ENCODE results near the gene PEX3.
"Not testable (repeated sequence)": the region's sequence is repeated elsewhere in the genome, so short reads cannot be mapped to it uniquely, and the experiment has no call there.

Gene PEX3

GRCh38 chr6:143449082-143449713 is 1.4 kb upstream of the PEX3 start:
- no peak for DNase-seq

GRCh38 chr6:143449714-143450452 is 722 bp upstream of the PEX3 start:
- DNase-seq: peak; percentile 50

DNA sequence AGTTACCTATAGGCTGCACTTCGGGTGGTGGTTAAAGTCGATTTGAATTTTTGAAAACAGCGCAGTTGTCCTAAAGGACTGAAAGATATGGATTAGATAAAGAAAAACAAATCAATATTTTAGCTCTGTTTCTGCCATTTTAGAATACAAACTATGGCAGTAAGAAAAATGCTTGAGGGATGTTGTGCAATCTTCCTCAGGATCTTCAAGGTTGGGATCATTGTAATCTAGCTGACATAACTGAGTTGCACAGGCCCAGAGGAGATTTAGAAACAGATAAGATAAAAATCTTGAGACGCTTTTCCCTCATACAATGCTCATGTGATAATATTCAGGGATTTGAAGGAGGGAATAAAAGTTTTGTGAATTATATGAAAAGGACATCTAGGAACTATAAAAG is 926 bp downstream of the PEX3 start:
- DNase-seq: no peak

DNA sequence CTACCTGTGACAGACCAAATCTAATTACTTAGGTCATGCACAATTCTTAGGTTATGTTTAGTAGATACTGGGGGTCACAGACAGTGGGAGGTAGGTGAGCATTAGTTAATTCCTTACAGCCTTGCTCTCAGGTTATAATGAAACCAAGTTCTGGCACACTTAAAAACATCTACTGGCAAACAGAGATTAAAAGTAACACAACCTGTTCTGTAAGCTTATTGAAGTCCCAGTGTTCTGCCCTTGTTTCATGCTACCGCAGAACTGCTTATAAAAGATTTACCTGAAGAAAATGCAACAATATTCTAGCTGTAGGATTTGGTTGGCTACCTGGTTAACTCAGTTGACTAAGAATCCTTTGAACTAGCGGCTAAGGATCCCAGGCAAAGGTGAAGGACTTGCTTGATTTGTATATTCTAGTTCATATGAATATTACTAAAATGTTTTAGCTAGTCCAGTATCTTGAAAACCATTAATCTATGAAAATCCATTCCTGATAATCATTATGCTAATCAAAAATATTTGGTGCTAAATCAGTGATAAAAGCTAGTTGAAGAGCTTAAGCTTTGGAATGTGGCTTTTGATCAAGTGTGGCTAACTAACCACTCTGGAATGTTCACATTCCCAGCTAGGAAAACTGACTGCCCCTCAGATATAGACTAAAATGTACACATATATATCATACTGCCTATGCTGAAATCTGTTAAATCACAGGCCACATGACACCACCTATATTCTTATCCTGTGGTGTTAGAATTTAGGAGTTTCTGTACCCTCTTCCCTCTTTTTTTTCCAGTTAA is 7.2 kb downstream of the PEX3 start:
- DNase-seq: no peak

DNA sequence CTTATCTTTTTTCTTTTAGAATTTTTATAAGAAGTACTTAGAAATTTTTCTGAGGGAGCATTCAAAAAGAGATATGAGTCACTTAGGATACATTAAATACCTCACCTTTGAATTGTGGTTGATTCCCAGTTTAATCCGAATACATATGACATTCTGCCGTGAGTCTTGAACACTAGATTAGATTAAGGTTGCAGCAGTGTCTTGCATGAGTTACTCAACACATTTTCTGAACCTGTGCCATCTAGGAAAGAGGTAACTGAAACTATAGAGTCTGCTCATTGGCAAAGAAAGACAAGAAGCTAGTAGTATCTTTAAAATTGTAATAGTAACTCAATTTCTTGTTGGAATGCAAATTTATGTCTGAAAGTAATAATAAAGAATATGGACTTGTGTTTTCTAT is 14.9 kb downstream of the PEX3 start:
- DNase-seq: no peak

GRCh38 chr6:143468026-143468425 is 17.4 kb downstream of the PEX3 start:
- no peak for DNase-seq

DNA sequence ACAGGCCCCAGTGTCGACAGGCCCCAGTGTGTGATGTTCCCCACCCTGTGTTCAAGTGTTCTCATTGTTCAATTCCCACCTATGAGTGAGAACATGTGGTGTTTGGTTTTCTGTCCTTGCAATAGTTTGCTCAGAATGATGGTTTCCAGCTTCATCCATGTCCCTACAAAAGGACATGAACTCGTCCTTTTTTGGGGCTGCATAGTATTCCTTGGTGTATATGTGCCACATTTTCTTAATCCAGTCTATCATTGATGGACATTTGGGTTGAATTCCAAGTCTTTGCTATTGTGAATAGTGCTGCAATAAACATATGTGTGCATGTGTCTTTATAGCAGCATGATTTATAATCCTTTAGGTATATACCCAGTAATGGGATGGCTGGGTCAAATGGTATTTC is 18.2 kb downstream of the PEX3 start:
- DNase-seq: not testable (repeated sequence)

- no peak for DNase-seq
Observed at GRCh38 chr6:143471822-143472221, 21.2 kb downstream of the PEX3 start.

DNA sequence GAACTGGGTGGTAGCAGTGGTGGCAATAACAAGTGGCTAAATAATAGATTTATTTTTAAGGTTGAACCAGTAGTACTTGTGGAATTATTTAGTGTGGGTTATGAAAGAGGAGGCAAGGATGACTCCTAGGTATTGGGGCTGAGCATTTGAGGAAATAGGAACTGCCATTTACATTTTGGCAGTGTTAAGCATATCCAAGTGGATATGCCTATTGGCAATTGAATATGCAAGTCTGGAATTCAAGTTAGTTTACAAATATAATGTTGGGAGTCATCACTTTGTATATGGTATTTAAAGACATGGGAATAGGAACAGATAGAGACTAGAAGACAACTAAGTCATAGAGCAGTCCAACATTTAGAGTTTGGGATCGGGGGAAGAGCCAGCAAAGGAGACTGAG is 25.9 kb downstream of the PEX3 start:
- DNase-seq: no peak

DNA sequence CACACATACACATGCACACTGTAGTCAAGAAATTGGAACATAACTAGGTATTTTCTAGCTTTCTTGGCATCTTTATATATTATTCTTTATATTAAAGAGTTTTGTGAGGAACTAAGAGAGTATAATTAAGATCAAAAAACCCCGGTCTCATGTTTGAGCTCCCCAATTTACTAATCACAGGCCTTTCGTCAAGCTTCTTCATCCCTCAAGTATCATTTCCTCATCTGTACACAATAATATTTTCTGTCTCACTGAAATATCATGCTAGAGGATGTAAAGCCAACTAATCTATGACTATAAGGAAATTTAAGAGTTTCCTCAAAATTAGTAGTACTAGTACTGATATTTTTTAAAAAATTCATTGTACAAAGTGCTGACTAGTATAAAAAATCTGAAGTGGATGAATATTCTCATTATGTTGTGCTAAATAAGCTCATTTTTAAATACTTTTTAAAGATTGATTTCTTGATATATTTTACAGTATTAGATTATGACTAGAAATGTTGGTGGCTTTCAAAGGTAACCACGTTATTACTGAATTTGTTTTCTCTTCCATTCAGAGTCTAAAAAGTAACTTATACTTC is 28.0 kb downstream of the PEX3 start:
- DNase-seq: no peak

- DNase-seq: no peak
Observed at GRCh38 chr6:143482593-143482992, 32.0 kb downstream of the PEX3 start.

DNA sequence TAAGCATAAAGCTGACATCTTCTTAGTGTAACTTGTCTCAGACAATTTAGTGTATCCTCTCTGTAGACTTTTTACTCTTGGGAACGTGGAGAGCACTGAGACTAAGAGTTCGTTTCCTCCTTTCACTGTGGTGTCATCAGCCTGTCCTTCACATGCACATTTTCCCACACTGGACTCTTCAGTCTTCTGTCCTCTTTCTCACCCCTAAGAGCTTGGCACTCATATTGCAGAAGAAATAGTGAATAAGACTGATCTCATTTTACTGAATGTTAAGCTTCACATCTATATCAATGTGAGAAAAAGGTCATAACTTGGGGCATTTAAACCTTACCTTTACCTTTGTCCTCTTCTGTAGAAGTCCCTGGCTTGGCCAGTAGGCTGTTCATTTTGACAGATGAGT is 35.4 kb downstream of the PEX3 start:
- DNase-seq: no peak

GRCh38 chr6:143486752-143487151 is 36.1 kb downstream of the PEX3 start:
- DNase-seq: no peak

GRCh38 chr6:143490244-143490643 is 39.6 kb downstream of the PEX3 start:
- DNase-seq: peak; percentile 6

- no peak for DNase-seq
Observed at GRCh38 chr6:143490775-143491174, 40.2 kb downstream of the PEX3 start.

DNA sequence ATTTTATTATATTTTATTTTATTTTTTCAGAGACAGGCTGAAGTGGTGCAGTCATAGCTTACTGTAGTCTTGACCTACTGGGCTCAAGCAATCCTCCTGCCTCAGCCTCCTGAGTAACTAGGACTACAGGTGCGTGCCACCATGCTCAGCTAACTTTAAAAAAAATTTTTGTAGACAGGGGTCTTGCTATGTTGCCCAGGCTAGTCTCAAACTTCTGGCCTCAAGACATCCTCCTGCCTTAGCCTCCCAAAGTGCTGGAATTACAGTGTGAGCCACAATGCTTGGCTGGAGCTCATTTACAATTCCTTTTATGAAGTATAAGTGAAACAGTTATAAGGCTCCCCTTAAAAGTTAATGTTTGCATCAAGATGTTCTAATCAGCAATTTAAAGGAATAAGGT is 46.4 kb downstream of the PEX3 start:
- DNase-seq: no peak

DNA sequence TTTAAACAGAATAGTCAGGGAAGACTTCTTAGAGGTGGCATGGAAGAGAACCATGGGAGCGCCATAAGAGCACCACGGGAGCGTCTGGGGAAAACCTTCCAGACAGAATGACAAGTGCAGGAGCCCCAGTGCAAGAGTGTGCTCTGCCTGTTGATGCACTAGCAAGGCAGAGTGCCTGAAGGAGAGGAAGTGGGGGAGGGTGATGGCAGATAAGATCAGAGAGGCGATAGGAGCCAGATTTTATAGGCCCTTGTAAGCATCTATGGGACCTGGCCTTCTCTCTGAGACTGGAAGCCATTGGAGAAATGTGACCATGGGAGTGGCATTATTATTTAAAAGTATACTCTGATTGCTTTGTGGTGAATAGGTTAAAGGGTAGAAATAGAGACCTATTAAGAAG is 47.8 kb downstream of the PEX3 start:
- no peak for DNase-seq

GRCh38 chr6:143501851-143502250 is 51.2 kb downstream of the PEX3 start:
- peak; percentile 3 for DNase-seq

DNA sequence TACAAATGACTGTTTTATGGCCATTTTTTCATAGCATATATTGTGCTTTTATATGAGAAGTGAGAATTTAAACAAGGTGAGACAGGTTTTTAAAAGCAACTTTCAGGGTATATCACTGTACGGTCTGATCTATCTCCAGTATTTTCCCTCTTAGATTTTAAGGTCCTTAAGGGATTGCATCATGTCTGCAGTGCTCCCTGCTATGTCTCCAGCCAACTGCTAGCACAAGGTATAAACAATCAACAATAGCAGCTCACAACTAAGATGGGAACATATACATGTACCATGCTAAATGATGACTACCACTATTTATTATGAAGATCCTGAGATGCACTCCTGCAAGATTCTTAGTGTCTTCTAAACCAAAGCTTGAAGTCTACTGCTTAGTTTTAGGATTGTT is 53.8 kb downstream of the PEX3 start:
- DNase-seq: no peak

GRCh38 chr6:143505111-143505510 is 54.5 kb downstream of the PEX3 start:
- no peak for DNase-seq

- no peak for DNase-seq
Observed at GRCh38 chr6:143505537-143505936, 54.9 kb downstream of the PEX3 start.

GRCh38 chr6:143506199-143506598 is 55.6 kb downstream of the PEX3 start:
- no peak for DNase-seq

DNA sequence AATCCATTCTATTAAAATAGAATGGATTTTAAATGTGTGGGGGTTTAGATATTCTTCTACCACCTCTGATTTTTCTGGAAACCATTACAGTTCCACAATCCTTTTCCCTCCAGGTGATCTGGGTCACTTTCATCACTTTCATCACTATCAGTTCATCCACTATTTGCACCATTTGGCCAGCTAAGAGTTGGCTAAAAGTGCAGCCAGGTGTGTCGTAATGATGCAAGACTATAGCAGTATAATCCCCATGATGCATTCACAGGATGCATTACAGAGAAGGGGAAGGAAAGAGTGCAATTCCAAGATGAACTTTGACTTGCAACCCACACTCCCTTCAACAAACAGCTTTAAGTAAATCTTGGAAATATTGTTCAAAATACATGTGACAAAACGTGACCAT is 56.0 kb downstream of the PEX3 start:
- no peak for DNase-seq

All from NCI-H1105 treated with DMSO at 0.1 percent for 48 hours (cell line).